Measurements from ENCODE around the gene ARHGAP29.

The ARHGAP29 gene

DNA sequence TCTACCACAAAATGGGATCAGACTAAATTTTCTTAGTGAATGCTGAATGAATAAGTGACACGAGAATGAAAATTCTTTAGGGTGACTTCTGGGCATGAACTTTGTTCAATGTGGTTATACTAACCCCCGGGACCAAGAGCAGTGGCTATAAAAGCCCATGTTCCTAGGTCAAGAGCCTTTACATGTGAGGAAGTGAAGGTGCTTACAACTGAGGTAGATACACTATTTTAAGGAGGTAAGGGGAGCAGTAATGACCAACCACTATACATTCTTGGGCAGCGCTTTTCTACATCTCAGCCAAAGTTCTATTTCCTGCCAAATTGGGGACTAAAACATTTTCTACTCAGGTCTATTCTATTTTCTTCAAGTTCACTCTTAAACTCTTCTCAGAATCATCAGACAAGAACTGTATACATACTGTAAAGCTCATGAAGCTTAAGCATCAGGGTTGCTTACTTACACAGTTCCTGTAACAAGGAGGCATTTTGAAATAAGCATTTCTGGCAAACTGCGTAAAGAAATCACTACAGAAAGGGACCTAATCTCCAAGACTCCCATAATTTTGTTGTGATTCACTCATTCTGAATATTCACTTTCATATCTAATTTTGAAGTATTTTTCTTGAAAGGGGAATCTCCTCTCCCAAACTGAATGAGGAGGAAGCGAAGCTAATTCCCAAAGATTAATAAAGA is 8.5 kb upstream of the ARHGAP29 start:
- Histone ChIP-seq H3K27me3 (replicated peaks) (no peaks in the 10 kb centered on the region), H3K27ac (peak overlapping the region; percentile 90), H3K36me3 (replicated peaks) (no peaks in the 10 kb centered on the region), H3K4me3 (ENCODE audit: low read depth, low read length) (peak overlapping the region; percentile 81)
- in situ Hi-C loops (cut with HindIII; ENCODE audit: low pct_ligation_motif_present, low sequenced_read_pairs): loop anchor here (25.0 kb wide), 1 partner anchor 91 kb away; no protein-coding TSS in a partner anchor
- no peak for DNase-seq
- TF ChIP-seq, protein P1, sequence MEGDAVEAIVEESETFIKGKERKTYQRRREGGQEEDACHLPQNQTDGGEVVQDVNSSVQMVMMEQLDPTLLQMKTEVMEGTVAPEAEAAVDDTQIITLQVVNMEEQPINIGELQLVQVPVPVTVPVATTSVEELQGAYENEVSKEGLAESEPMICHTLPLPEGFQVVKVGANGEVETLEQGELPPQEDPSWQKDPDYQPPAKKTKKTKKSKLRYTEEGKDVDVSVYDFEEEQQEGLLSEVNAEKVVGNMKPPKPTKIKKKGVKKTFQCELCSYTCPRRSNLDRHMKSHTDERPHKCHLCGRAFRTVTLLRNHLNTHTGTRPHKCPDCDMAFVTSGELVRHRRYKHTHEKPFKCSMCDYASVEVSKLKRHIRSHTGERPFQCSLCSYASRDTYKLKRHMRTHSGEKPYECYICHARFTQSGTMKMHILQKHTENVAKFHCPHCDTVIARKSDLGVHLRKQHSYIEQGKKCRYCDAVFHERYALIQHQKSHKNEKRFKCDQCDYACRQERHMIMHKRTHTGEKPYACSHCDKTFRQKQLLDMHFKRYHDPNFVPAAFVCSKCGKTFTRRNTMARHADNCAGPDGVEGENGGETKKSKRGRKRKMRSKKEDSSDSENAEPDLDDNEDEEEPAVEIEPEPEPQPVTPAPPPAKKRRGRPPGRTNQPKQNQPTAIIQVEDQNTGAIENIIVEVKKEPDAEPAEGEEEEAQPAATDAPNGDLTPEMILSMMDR (IDR thresholded peaks at IDR 0.05; ENCODE audit: low read depth, low read length, missing control alignments): no peak

DNA sequence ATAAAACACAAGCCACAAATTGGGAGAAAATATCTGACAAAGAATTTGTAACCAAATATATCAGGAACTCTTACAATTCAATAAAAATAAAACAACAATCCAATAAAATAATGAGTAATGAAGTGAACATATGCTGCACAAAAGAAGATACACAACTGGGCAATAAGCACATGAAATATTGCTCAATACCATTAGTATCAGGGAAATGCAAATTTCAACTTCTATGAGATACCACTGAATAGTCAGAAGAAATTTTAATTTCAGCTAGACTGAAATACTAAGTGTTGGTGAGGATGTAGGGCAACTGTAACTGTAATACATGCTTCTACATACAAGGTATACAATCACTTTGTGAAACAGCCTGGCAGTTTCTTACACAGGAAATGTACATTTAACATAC is 7.4 kb upstream of the ARHGAP29 start:
- Histone ChIP-seq H3K4me3 (ENCODE audit: low read depth, low read length) (peak overlapping the region; percentile 81), H3K36me3 (replicated peaks) (no peaks in the 10 kb centered on the region), H3K27ac (peak overlapping the region; percentile 90), H3K27me3 (replicated peaks) (no peaks in the 10 kb centered on the region)
- DNase-seq: no peak
- in situ Hi-C loops (cut with HindIII; ENCODE audit: low pct_ligation_motif_present, low sequenced_read_pairs): loop anchor here (25.0 kb wide), 1 partner anchor 92 kb away; no protein-coding TSS in a partner anchor
- TF ChIP-seq, protein P1 (IDR thresholded peaks at IDR 0.05; ENCODE audit: low read depth, low read length, missing control alignments): no peak

DNA sequence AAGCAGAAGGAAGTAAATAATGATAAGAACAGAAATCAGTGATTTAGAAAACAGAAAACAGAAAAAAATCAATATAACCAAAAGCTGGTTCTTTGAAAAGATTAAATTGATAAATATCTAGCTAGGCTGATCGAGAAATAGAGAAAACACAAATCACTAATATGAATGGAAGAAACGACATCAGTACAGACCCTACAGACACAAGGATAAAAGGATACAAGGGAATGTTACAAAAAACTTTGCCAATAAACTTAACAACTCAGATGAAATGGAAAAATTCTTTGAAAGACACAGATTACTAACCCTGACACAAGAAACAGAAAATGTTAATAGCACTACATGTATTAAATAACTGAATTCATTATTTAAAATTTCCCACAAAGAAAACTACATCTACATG is 6.3 kb upstream of the ARHGAP29 start:
- H3K27ac ChIP-seq: peak overlapping the region; percentile 90
- TF ChIP-seq, protein P1 (IDR thresholded peaks at IDR 0.05; ENCODE audit: low read depth, low read length, missing control alignments): no peak
- no peaks in the 10 kb centered on the region for H3K36me3 ChIP-seq (replicated peaks)
- no peaks in the 10 kb centered on the region for H3K27me3 ChIP-seq (replicated peaks)
- H3K4me3 ChIP-seq (ENCODE audit: low read depth, low read length): no peak overlapping the region
- in situ Hi-C loops (cut with HindIII; ENCODE audit: low pct_ligation_motif_present, low sequenced_read_pairs): loop anchor here (25.0 kb wide), 1 partner anchor 94 kb away; no protein-coding TSS in a partner anchor
- no peak for DNase-seq

DNA sequence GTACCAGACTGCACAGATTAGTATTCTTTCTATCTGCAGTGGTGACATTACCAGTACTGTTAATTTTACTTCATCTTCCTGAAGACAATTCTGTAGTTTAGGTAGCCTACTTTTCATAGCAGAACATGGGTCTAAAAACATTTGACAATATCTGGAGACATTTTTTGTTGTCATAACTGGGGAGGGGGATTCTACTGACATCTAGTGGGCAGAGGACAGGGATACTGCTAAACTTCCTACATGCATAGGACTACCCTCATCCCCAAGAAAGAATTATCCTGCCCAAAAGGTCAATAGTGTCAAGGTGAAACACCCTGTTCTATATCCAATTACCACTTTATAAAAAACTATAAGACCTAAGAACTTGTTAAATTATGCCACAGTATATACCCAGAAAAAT is 3.4 kb upstream of the ARHGAP29 start:
- H3K27me3 ChIP-seq (replicated peaks): no peaks in the 10 kb centered on the region

DNA sequence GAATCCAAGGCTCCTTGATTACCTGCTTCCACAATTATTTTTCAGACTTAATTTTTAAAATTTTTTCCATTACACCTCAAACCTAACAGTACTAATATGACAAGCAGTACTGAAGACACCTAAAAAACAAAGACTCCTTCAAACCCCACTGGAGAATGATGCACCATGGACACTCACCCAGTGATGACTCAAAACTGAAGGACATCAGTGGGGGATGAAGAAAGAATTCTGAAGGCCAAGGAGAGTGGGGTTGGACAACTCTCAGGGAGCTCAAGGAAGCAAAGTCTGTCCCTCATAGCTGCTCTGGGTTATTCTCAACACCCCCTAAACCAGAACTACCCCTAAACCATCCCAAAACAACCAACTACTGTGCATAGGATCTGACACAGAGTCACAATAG is 2.4 kb upstream of the ARHGAP29 start:
- in situ Hi-C loops (cut with HindIII; ENCODE audit: low pct_ligation_motif_present, low sequenced_read_pairs): loop anchor here (25.0 kb wide), 1 partner anchor 98 kb away; no protein-coding TSS in a partner anchor
- Histone ChIP-seq H3K4me3 (ENCODE audit: low read depth, low read length) (no peak overlapping the region), H3K27me3 (replicated peaks) (no peaks in the 10 kb centered on the region), H3K27ac (peak overlapping the region; percentile 19), H3K36me3 (replicated peaks) (no peaks in the 10 kb centered on the region)
- no peak for DNase-seq
- TF ChIP-seq, protein P1 (IDR thresholded peaks at IDR 0.05; ENCODE audit: low read depth, low read length, missing control alignments): no peak

More for the DNA sequence above, 3.4 kb upstream of the ARHGAP29 start:
- Histone ChIP-seq H3K36me3 (replicated peaks) (no peaks in the 10 kb centered on the region), H3K4me3 (ENCODE audit: low read depth, low read length) (no peak overlapping the region), H3K27ac (no peak overlapping the region)
- TF ChIP-seq, protein P1 (IDR thresholded peaks at IDR 0.05; ENCODE audit: low read depth, low read length, missing control alignments): peak; percentile 62
- DNase-seq: no peak
- in situ Hi-C loops (cut with HindIII; ENCODE audit: low pct_ligation_motif_present, low sequenced_read_pairs): loop anchor here (25.0 kb wide), 1 partner anchor 96 kb away; no protein-coding TSS in a partner anchor
